ENCODE results near the gene ADIG. TPM values are rescaled to one million over a fixed set of nuclear protein-coding genes. Genes with fewer than 3 reads are reported as not detected.

The ADIG gene
- total and polyA plus RNA-seq, 9 donors: not detected

DNA sequence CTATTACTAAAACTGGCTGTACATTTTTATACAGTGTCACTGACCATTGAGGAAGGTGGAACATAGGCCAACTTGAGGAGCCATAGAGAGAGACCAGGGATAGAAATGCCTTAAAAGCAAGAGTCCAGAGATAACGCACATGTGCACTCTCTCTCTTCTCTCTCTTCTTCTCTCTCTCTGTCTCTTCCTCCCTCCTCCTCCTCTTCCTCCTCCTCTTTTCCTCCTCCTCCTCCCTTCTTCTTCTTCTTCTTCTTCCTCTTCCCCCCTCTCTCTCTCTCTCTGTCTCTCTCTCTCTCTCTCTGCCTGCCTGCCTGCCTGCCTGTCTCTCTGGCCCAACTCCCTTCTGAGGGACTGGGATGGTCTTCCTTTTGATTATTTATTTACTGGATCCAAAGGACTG, 16.3 kb upstream of the ADIG start:
- Histone ChIP-seq H3K27me3 (no peaks in the 10 kb centered on the region), H3K9me3 (no peaks in the 10 kb centered on the region), H3K36me3 (no peaks in the 10 kb centered on the region), H3K4me1 (ENCODE audit: insufficient read depth) (no peaks in the 10 kb centered on the region), H3K4me3 (no peak overlapping the region), H3K27ac (no peak overlapping the region)
- intact Hi-C loops (cut with DNase I): loop anchor here in 1 of 4 donors (10.0 kb wide), 1 partner anchor 60 kb away; no protein-coding TSS in a partner anchor
- no peak for DNase-seq
- TF ChIP-seq EP300 (IDR thresholded peaks at IDR 0.05) (no peak), CTCF (IDR thresholded peaks at IDR 0.05) (no peak), POLR2A (IDR thresholded peaks at IDR 0.05) (no peak)
- 91 to 95% (median 92%) methylated on average over 1 of the region's 1 CpG for WGBS, 3 donors

- DNase-seq: no peak
- no peaks in the 10 kb centered on the region for H3K4me1 ChIP-seq (ENCODE audit: insufficient read depth)
- no peaks in the 10 kb centered on the region for H3K9me3 ChIP-seq
- no peak for TF ChIP-seq EP300 (IDR thresholded peaks at IDR 0.05)
- TF ChIP-seq CTCF (IDR thresholded peaks at IDR 0.05): no peak
- TF ChIP-seq POLR2A (IDR thresholded peaks at IDR 0.05): no peak
- 90 to 94% (median 90%) methylated on average over 6 of the region's 6 CpGs for WGBS, 3 donors
- no peaks in the 10 kb centered on the region for H3K27me3 ChIP-seq
- H3K36me3 ChIP-seq: no peaks in the 10 kb centered on the region
- H3K4me3 ChIP-seq: no peak overlapping the region
- intact Hi-C loops (cut with DNase I): loop anchor here in 1 of 4 donors (10.0 kb wide), 1 partner anchor 59 kb away; no protein-coding TSS in a partner anchor
- H3K27ac ChIP-seq: no peak overlapping the region
Observed at GRCh38 chr20:38566036-38566598, 14.9 kb upstream of the ADIG start.

GRCh38 chr20:38569747-38570525, 11.1 kb upstream of the ADIG start:
- 79 to 85% (median 79%) methylated on average over 5 of the region's 5 CpGs for WGBS, 3 donors
- DNase-seq: no peak
- H3K27ac ChIP-seq: no peak overlapping the region
- no peaks in the 10 kb centered on the region for H3K9me3 ChIP-seq
- H3K27me3 ChIP-seq: no peaks in the 10 kb centered on the region
- no peak for TF ChIP-seq EP300 (IDR thresholded peaks at IDR 0.05)
- no peak for TF ChIP-seq CTCF (IDR thresholded peaks at IDR 0.05)
- TF ChIP-seq POLR2A (IDR thresholded peaks at IDR 0.05): no peak
- H3K4me3 ChIP-seq: no peak overlapping the region
- H3K36me3 ChIP-seq: no peaks in the 10 kb centered on the region
- intact Hi-C loops (cut with DNase I): loop anchor here in 1 of 4 donors (10.0 kb wide), 1 partner anchor 55 kb away; no protein-coding TSS in a partner anchor
- no peaks in the 10 kb centered on the region for H3K4me1 ChIP-seq (ENCODE audit: insufficient read depth)

GRCh38 chr20:38573413-38573812, 7.6 kb upstream of the ADIG start:
- H3K36me3 ChIP-seq: no peaks in the 10 kb centered on the region

More at GRCh38 chr20:38573413-38573812, 7.6 kb upstream of the ADIG start:
- Histone ChIP-seq H3K4me1 (ENCODE audit: insufficient read depth) (no peaks in the 10 kb centered on the region), H3K27ac (no peak overlapping the region), H3K4me3 (no peak overlapping the region), H3K27me3 (no peaks in the 10 kb centered on the region), H3K9me3 (no peaks in the 10 kb centered on the region)
- no peak for TF ChIP-seq EP300 (IDR thresholded peaks at IDR 0.05)
- TF ChIP-seq POLR2A (IDR thresholded peaks at IDR 0.05): no peak
- TF ChIP-seq CTCF (IDR thresholded peaks at IDR 0.05): no peak
- no peak for DNase-seq
- 62 to 81% (median 73%) methylated on average over 7 of the region's 7 CpGs for whole genome bisulfite sequencing, 3 donors
- intact Hi-C loops (cut with DNase I): no loop called here

Measured in ovary (tissue), 9 donors.